ENCODE data around the gene TGM5. TPM values are rescaled to one million over a fixed set of nuclear protein-coding genes. Genes with fewer than 3 reads are reported as not detected.
A peak's percentile ranks its signal among the peaks of the same experiment; 100 is the strongest.

The TGM5 gene
- total and polyA plus RNA-seq, 9 donors: 0.05 to 0.13 (median 0.10) TPM; not detected in 2

DNA sequence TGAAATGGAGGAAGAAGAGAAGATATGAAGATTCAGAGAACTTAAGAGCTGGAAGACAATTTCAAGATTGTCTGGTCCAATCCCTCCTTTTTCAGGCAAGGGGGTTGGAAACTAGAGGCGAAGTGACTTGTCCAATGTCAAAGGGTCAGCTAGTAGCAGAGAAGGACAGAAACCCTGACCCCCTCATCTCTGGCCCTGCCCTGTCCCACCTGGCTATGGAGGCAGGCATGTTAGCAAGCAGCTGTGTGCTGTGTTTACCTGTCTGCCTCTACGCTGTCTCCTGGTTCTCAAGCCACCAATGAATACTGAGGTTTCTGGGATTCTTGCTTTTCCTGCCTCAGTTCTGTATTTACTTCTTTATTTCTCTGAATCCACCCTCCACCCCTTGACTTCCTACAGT lies 342 bp downstream of the TGM5 start:
- no peaks in the 10 kb centered on the region for H3K9me3 ChIP-seq (replicated peaks; ENCODE audit: control insufficient read depth, low read depth, low read length)
- 95% methylated on average over 2 of the region's 2 CpGs for WGBS (ENCODE audit: insufficient coverage)
- no peak for DNase-seq
- no peak overlapping the region for H3K4me3 ChIP-seq (ENCODE audit: low read length)
- peaks cover 13% of the 10 kb centered on the region for H3K27me3 ChIP-seq (ENCODE audit: control insufficient read depth, insufficient read depth, low read length)
- no peaks in the 10 kb centered on the region for H3K36me3 ChIP-seq (ENCODE audit: control insufficient read depth, insufficient read depth, low read length)
- no peaks in the 10 kb centered on the region for H3K4me1 ChIP-seq (ENCODE audit: control insufficient read depth, insufficient read depth, low read length)
- no peak overlapping the region for H3K27ac ChIP-seq (ENCODE audit: low read length)

DNA sequence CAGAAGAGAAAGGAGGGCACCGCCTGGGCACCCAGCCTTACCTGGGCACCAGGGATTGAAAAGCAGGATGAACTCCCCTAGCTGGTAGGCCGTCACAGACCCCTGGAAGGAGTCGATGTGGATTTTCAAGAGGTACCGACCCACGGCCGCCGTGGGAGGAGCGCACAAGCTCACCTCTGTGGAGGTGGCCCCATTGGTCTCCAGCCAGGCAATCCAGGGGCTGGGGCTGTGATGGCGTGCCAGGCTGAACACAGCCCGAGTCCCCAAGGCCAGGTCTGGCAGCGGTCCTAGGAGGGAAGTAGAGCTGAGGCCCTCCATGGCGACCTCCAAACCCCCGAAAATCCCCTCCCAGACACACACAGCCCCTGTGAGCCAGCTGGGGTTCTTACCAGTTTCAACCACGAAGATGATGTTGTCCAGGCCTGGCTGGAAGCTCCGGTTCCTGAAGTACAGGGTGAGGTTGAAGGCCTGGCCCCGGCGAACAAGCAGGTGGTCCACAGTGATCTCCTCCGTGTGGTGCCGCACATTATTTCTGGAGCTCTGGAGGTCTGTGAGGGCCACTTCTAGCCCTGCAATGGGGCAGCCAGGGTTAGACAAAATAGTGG lies 6.6 kb downstream of the TGM5 start:
- DNase-seq: no peak
- H3K27me3 ChIP-seq (ENCODE audit: control insufficient read depth, insufficient read depth, low read length): peaks cover 10% of the 10 kb centered on the region
- no peaks in the 10 kb centered on the region for H3K36me3 ChIP-seq (ENCODE audit: control insufficient read depth, insufficient read depth, low read length)
- no peaks in the 10 kb centered on the region for H3K9me3 ChIP-seq (replicated peaks; ENCODE audit: control insufficient read depth, low read depth, low read length)
- H3K4me3 ChIP-seq (ENCODE audit: low read length): no peak overlapping the region
- H3K4me1 ChIP-seq (ENCODE audit: control insufficient read depth, insufficient read depth, low read length): no peaks in the 10 kb centered on the region
- H3K27ac ChIP-seq (ENCODE audit: low read length): no peak overlapping the region
- WGBS (ENCODE audit: insufficient coverage): 90% methylated on average over 14 of the region's 19 CpGs

DNA sequence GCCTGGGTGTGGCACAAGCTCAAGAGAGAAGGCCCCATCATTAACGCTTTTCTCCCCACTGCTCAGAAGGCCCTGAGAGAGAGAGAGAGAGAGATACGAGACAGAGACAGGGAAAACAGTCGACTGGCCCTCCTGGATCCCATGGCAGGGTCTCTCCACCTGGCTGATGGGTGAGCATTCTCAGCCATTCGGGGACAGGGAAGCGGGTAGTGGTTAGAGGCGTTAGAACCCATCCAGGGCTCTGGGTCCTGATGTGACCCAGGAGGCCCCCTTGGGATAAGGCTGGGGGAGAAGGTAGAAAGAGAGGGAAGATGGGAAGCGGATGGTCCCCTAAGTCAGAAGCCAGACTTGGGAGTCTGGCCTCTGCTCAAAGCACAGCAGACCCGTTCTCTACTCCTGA lies 7.9 kb downstream of the TGM5 start:
- DNase-seq: no peak
- peaks cover 9% of the 10 kb centered on the region for H3K27me3 ChIP-seq (ENCODE audit: control insufficient read depth, insufficient read depth, low read length)
- no peaks in the 10 kb centered on the region for H3K36me3 ChIP-seq (ENCODE audit: control insufficient read depth, insufficient read depth, low read length)
- H3K9me3 ChIP-seq (replicated peaks; ENCODE audit: control insufficient read depth, low read depth, low read length): no peaks in the 10 kb centered on the region
- WGBS (ENCODE audit: insufficient coverage): 77% methylated on average over 5 of the region's 8 CpGs
- no peaks in the 10 kb centered on the region for H3K4me1 ChIP-seq (ENCODE audit: control insufficient read depth, insufficient read depth, low read length)
- H3K27ac ChIP-seq (ENCODE audit: low read length): no peak overlapping the region
- H3K4me3 ChIP-seq (ENCODE audit: low read length): no peak overlapping the region

DNA sequence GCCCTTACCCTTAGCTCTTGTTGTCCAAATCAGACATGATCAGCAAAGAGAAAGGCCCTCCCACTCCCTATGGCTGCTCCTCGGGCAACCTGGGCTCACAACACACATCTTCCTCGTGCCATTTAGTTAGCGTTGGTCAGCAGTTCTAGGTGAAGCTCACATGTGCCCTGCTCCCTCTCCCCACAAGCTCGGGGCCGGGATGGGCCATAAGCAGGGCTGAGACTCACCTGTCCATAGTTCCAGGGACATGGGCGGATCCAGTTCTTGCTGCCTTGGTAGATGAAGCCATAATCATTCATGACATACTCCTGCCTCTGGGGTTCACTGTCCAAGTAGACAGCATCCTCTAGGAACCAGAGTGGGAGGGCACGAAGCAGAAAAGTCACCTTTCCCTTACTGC lies 10.4 kb downstream of the TGM5 start:
- no peak for DNase-seq
- Histone ChIP-seq H3K36me3 (ENCODE audit: control insufficient read depth, insufficient read depth, low read length) (no peaks in the 10 kb centered on the region), H3K4me3 (ENCODE audit: low read length) (no peak overlapping the region), H3K4me1 (ENCODE audit: control insufficient read depth, insufficient read depth, low read length) (no peaks in the 10 kb centered on the region), H3K9me3 (replicated peaks; ENCODE audit: control insufficient read depth, low read depth, low read length) (no peaks in the 10 kb centered on the region), H3K27me3 (ENCODE audit: control insufficient read depth, insufficient read depth, low read length) (peaks cover 11% of the 10 kb centered on the region), H3K27ac (ENCODE audit: low read length) (no peak overlapping the region)
- WGBS (ENCODE audit: insufficient coverage): 86% methylated on average over 5 of the region's 7 CpGs

DNA sequence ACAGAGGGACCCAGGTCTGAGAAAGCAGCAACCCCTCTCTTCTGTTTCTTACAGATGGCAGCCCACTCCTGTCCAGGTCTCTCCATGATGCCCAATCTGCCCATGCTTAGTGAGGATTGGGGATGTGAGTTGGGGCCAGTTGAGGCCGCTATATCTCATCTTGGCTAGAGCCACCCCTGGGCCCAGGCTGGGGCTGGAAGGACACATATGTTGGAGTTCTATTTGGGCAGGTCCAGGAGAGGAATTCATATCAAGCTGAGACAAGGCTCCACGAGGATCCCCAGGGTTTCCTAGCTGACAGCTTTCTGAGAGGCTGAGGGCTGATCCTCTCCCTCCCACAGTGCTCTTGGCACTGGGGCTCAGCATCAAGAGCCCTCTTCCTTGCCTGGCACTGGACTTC lies 11.4 kb downstream of the TGM5 start:
- Histone ChIP-seq H3K27ac (ENCODE audit: low read length) (no peak overlapping the region), H3K36me3 (ENCODE audit: control insufficient read depth, insufficient read depth, low read length) (no peaks in the 10 kb centered on the region), H3K4me1 (ENCODE audit: control insufficient read depth, insufficient read depth, low read length) (no peaks in the 10 kb centered on the region), H3K27me3 (ENCODE audit: control insufficient read depth, insufficient read depth, low read length) (peaks cover 10% of the 10 kb centered on the region), H3K4me3 (ENCODE audit: low read length) (no peak overlapping the region), H3K9me3 (replicated peaks; ENCODE audit: control insufficient read depth, low read depth, low read length) (no peaks in the 10 kb centered on the region)
- 83% methylated on average over 2 of the region's 2 CpGs for WGBS (ENCODE audit: insufficient coverage)
- DNase-seq: no peak

DNA sequence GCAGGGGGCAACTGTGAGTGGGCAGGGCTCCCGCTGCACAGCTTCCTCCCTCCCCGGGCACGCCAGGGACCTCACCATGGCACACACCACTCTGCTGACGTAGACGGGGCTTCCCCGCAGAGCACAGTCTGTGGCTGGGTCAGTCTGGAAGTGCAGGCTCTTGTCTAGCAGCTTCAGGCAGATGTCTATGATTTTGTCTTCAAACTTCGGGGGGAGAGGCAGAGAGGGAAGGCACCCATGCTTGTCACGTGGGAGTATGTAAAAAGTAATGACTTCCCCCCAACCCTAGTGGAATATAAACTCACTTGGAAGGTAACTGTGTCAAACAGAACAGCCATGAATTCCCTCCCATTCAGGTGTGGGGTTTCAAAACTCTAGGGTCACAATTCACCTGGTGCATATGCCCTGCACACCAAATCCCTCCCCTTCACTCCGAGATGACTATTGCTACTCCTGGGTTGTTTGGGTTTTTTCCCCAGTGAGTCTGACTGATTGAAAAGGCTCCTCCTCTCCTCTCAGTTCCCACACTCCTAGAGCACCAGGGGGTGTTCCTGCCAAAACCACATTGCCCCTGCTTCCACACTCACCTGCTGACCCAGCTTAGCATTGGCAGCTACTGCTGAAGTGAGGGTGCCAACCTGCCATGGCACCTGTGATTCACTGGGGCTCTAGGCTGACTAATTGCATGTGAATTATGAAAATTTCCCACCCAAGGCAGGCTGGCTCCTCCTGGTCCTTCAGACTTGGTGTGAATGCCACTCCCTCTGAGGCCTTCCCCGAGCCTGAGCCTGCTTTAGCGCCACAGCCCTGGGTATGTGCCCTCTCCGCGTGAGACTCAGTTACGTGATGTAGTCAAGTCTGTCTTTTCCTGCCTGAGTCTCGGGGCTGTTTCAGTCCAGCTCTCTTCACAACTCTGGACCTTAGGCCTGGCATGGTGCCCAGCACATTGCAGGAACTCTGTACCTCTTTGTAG lies 13.0 kb downstream of the TGM5 start:
- peaks cover 10% of the 10 kb centered on the region for H3K27me3 ChIP-seq (ENCODE audit: control insufficient read depth, insufficient read depth, low read length)
- H3K36me3 ChIP-seq (ENCODE audit: control insufficient read depth, insufficient read depth, low read length): no peaks in the 10 kb centered on the region
- H3K27ac ChIP-seq (ENCODE audit: low read length): no peak overlapping the region
- WGBS (ENCODE audit: insufficient coverage): 62% methylated on average over 6 of the region's 15 CpGs
- no peaks in the 10 kb centered on the region for H3K4me1 ChIP-seq (ENCODE audit: control insufficient read depth, insufficient read depth, low read length)
- peak; percentile 30 for DNase-seq
- no peaks in the 10 kb centered on the region for H3K9me3 ChIP-seq (replicated peaks; ENCODE audit: control insufficient read depth, low read depth, low read length)
- H3K4me3 ChIP-seq (ENCODE audit: low read length): no peak overlapping the region

DNA sequence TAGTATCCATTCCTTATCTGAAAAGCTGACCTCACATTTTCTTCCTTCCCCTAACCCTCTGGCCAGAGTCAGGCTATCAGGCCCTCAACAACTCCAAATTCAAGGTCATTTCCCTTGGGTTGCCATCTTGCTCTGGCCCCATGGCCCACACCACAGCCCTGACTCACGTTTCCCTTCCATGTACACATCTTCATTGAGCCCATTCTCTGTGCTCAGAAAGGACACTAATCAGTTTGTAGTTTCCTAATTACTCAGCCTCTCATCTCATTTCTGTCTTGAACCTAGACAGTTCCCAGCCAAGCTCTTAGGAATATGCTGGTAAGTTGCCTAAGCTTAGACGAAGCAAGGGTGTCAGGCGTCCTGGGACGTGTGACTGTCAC lies 14.9 kb downstream of the TGM5 start:
- Histone ChIP-seq H3K36me3 (ENCODE audit: control insufficient read depth, insufficient read depth, low read length) (no peaks in the 10 kb centered on the region), H3K4me3 (ENCODE audit: low read length) (no peak overlapping the region), H3K27ac (ENCODE audit: low read length) (no peak overlapping the region), H3K4me1 (ENCODE audit: control insufficient read depth, insufficient read depth, low read length) (no peaks in the 10 kb centered on the region), H3K27me3 (ENCODE audit: control insufficient read depth, insufficient read depth, low read length) (peaks cover 10% of the 10 kb centered on the region), H3K9me3 (replicated peaks; ENCODE audit: control insufficient read depth, low read depth, low read length) (no peaks in the 10 kb centered on the region)
- DNase-seq: no peak
- 74% methylated on average over 4 of the region's 4 CpGs for WGBS (ENCODE audit: insufficient coverage)

DNA sequence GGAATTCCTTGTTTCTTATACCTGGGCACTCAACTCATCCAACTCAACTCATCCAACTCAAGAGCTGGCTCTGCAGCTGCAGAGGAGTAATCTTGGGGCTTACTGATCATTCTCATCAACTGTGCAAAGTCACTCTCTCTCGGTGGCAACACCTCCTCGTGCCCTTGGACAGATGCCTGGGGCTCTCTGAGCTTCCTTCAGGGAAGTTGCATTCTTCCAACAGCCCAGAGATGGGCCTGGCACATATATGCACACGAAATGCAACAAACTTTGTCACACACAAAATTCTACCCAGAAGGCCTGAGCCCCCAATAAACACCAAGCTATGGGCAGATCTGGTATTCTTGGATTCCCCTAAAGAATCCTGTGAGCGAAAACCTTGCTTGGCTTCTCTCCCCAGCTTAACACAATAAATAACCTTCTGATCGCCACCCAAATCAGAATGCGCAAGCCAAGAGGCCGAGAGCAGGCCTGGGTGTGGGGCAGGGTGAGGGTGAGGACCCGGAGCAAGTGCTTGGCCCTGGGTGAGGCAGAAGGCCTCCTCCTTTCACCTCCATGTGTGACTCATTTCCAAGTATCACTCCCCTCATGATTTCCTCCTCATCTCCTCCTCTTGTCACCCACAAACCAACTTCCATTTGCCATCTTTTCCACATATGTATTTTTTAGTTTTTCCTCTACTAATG lies 15.4 kb downstream of the TGM5 start:
- WGBS (ENCODE audit: insufficient coverage): 91% methylated on average over 2 of the region's 8 CpGs
- H3K36me3 ChIP-seq (ENCODE audit: control insufficient read depth, insufficient read depth, low read length): no peaks in the 10 kb centered on the region
- no peak overlapping the region for H3K27ac ChIP-seq (ENCODE audit: low read length)
- H3K27me3 ChIP-seq (ENCODE audit: control insufficient read depth, insufficient read depth, low read length): peaks cover 7% of the 10 kb centered on the region
- no peaks in the 10 kb centered on the region for H3K9me3 ChIP-seq (replicated peaks; ENCODE audit: control insufficient read depth, low read depth, low read length)
- DNase-seq: no peak
- H3K4me1 ChIP-seq (ENCODE audit: control insufficient read depth, insufficient read depth, low read length): no peaks in the 10 kb centered on the region
- no peak overlapping the region for H3K4me3 ChIP-seq (ENCODE audit: low read length)

DNA sequence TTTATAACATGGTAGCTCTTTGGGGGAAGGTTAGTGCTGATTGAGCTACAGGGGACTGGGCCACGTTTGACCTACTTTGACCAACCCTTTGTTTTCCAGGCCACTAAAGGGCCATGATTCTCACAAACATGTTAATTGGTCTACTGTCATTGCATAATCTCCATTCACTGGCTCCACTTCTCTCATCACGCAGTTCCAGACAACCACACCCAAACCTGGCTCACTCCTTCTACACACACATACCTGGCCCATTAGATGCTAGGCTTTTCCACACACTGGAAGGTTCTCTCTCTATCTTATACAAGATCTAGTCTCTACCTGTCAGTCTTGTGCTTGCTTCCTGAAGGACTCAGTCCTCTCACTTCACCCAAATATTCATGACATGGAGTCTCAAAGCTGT lies 15.9 kb downstream of the TGM5 start:
- no peaks in the 10 kb centered on the region for H3K4me1 ChIP-seq (ENCODE audit: control insufficient read depth, insufficient read depth, low read length)
- 59% methylated on average over 2 of the region's 2 CpGs for WGBS (ENCODE audit: insufficient coverage)
- DNase-seq: no peak
- H3K9me3 ChIP-seq (replicated peaks; ENCODE audit: control insufficient read depth, low read depth, low read length): no peaks in the 10 kb centered on the region
- H3K36me3 ChIP-seq (ENCODE audit: control insufficient read depth, insufficient read depth, low read length): no peaks in the 10 kb centered on the region
- H3K27me3 ChIP-seq (ENCODE audit: control insufficient read depth, insufficient read depth, low read length): peaks cover 4% of the 10 kb centered on the region
- H3K4me3 ChIP-seq (ENCODE audit: low read length): no peak overlapping the region
- H3K27ac ChIP-seq (ENCODE audit: low read length): no peak overlapping the region

DNA sequence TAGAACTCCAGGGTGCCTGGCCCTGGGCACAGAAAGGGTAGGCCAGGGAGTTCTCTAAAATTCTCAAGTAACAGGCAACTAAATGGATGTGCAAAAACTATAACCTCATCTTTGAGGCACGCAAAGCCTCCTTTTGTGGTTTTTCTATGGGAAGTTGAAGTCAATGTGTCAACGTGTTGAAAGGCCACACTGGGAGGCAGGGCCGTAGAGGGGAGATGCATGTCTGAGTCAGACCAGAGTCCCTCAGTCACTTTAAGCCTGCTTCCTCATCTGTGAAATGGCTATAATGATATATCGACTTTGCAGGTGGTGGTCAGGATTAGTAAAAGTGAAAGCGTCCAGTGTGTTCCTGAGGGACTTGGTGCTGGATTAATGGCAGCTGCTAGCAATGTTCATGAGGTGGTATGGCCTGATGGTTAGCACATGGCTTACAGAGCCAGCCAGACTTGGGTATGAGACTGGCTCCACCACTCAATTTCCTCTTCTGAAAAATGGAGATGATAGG lies 17.0 kb downstream of the TGM5 start:
- H3K9me3 ChIP-seq (replicated peaks; ENCODE audit: control insufficient read depth, low read depth, low read length): no peaks in the 10 kb centered on the region
- H3K27me3 ChIP-seq (ENCODE audit: control insufficient read depth, insufficient read depth, low read length): peaks cover 4% of the 10 kb centered on the region
- H3K4me3 ChIP-seq (ENCODE audit: low read length): no peak overlapping the region
- no peak for DNase-seq
- WGBS (ENCODE audit: insufficient coverage): 22% methylated on average over 3 of the region's 5 CpGs
- H3K27ac ChIP-seq (ENCODE audit: low read length): no peak overlapping the region
- no peaks in the 10 kb centered on the region for H3K4me1 ChIP-seq (ENCODE audit: control insufficient read depth, insufficient read depth, low read length)
- no peaks in the 10 kb centered on the region for H3K36me3 ChIP-seq (ENCODE audit: control insufficient read depth, insufficient read depth, low read length)
